Natural killer cell (primary cell): Measurements from ENCODE around the gene APC. TPM values are rescaled to one million over a fixed set of nuclear protein-coding genes. Genes with fewer than 3 reads are reported as not detected.

ENCODE experiments used
- ATAC-seq, 3 donors: fragments of 150-1000 bp in 2 of 3; fragments of 200-7000 bp in 1 of 3; cut with Tn5 transposase; 1 replicate in 1 of 3; 2 replicates in 2 of 3; pipeline ENCODE4 v1.10.0; 2021; ENCODE audit warnings: mild to moderate bottlenecking in 2 of 3, moderate library complexity in 2 of 3
- DNase-seq, 2 donors: peaks; one replicate each; pipeline versions ENCODE4 v3.0.0 to v3.0.0-alpha.2; 2013 to 2021; ENCODE audit warnings: mixed read lengths in 1 of 2
- H3K27ac ChIP-seq: one replicate; pipeline ENCODE4 v1.5.1; 2013; ENCODE audit warnings: mild to moderate bottlenecking, low read length
- H3K27me3 ChIP-seq: one replicate; pipeline ENCODE4 v1.6.1; 2013; ENCODE audit warnings: low read length; ENCODE audit not compliant: control insufficient read depth, insufficient read depth
- H3K36me3 ChIP-seq: one replicate; pipeline ENCODE4 v1.6.1; 2013; ENCODE audit warnings: low read length; ENCODE audit not compliant: control insufficient read depth, insufficient read depth
- H3K4me1 ChIP-seq: one replicate; pipeline ENCODE4 v1.6.1; 2013; ENCODE audit warnings: low read length; ENCODE audit not compliant: control insufficient read depth, insufficient read depth
- H3K4me3 ChIP-seq: one replicate; pipeline ENCODE4 v1.5.1; 2013; ENCODE audit warnings: low read length
- H3K9me3 ChIP-seq: one replicate; pipeline ENCODE4 v1.6.1; 2013; ENCODE audit warnings: low read length; ENCODE audit not compliant: control insufficient read depth, insufficient read depth
- H3K27ac Mint-ChIP-seq, 2 donors: one replicate each; pipeline ENCODE4 v1.8.0; 2022; ENCODE audit warnings: mild to moderate bottlenecking in 2 of 2, mixed read lengths in 2 of 2, moderate library complexity in 1 of 2
- H3K27me3 Mint-ChIP-seq, 2 donors: one replicate each; pipeline ENCODE4 v1.8.0; 2022; ENCODE audit warnings: low read depth in 2 of 2, mixed read lengths in 2 of 2
- H3K36me3 Mint-ChIP-seq: one replicate; pipeline ENCODE4 v1.8.0; 2022; ENCODE audit warnings: mixed read lengths
- H3K4me1 Mint-ChIP-seq, 2 donors: one replicate each; pipeline ENCODE4 v1.8.0; 2022; ENCODE audit warnings: mixed read lengths in 2 of 2
- H3K4me3 Mint-ChIP-seq: one replicate; pipeline ENCODE4 v1.8.0; 2022; ENCODE audit warnings: mild to moderate bottlenecking, moderate library complexity, mixed read lengths
- H3K9me3 Mint-ChIP-seq, 2 donors: one replicate each; pipeline ENCODE4 v1.8.0; 2022; ENCODE audit warnings: mixed read lengths in 2 of 2
- CTCF ChIP-seq: fragments of 200-600 bp; IDR thresholded peaks from one replicate; pipeline ENCODE4 v1.8.0; 2022; ENCODE audit warnings: antibody characterized with exemption
- WGBS: methylation state at CpG from one replicate; pipeline ENCODE4 v1.1.7; 2013; ENCODE audit warnings: missing lambda C conversion rate; ENCODE audit not compliant: insufficient coverage; 5-methylcytosine and 5-hydroxymethylcytosine counted together
- intact Hi-C: fragments of 100-400 bp; cut with micrococcal nuclease; formaldehyde crosslinking; loops from one replicate; pipeline ENCODE4 v1.14.2; 2022
- total RNA-seq, 4 donors: library from RNA; stranded (reverse); fragments of 120-200 nt in 1 of 4; gene quantifications; one replicate each; pipeline versions ENCODE4 v1.2.3 to v1.2.4, GENCODE V29; 2013 to 2022

The APC gene
- total RNA-seq, 3 donors from 2014 or later (not counting 1 experiment from before 2014, with no cell fraction given): 40.1 to 52.3 (median 49.0) TPM

- DNase-seq (peak in 1 of 2 donors; percentile 77), ATAC-seq (peak; percentile 83 to 95 (median 90))
- no peaks in the 10 kb centered on the region for H3K36me3 Mint-ChIP-seq
- intact Hi-C loops: loop anchor here (1.0 kb wide), 3 partner anchors 66 to 582 kb away; no protein-coding TSS in a partner anchor
- 83% methylated on average over 2 of the region's 3 CpGs for WGBS
- no peak overlapping the region for H3K4me3 Mint-ChIP-seq
- Histone ChIP-seq H3K9me3 (no peaks in the 10 kb centered on the region), H3K4me3 (no peak overlapping the region), H3K4me1 (no peaks in the 10 kb centered on the region), H3K27ac (peak overlapping the region; percentile 1), H3K27me3 (no peaks in the 10 kb centered on the region), H3K36me3 (peaks cover 13% of the 10 kb centered on the region)
- peaks cover 9 to 15% of the 10 kb centered on the region in 2 donors for H3K4me1 Mint-ChIP-seq
- no peaks in the 10 kb centered on the region for H3K27me3 Mint-ChIP-seq
- peak; percentile 92 for TF ChIP-seq CTCF
- H3K27ac Mint-ChIP-seq: peak overlapping the region; percentile 29 to 45
- H3K9me3 Mint-ChIP-seq: no peaks in the 10 kb centered on the region
These were observed 20.0 kb downstream of the APC start for GRCh38 chr5:112757468-112758208.

- Histone ChIP-seq H3K4me3 (no peak overlapping the region), H3K27ac (no peak overlapping the region), H3K27me3 (no peaks in the 10 kb centered on the region), H3K36me3 (peaks cover 13% of the 10 kb centered on the region), H3K4me1 (no peaks in the 10 kb centered on the region), H3K9me3 (no peaks in the 10 kb centered on the region)
- DNase-seq (no peak), ATAC-seq (no peak)
- Mint-ChIP-seq H3K9me3 (no peaks in the 10 kb centered on the region), H3K4me1 (peaks cover 10 to 16% of the 10 kb centered on the region in 2 donors), H3K27me3 (no peaks in the 10 kb centered on the region), H3K27ac (no peak overlapping the region), H3K36me3 (no peaks in the 10 kb centered on the region), H3K4me3 (no peak overlapping the region)
- WGBS: 94% methylated on average over 6 of the region's 7 CpGs
- intact Hi-C loops: no loop called here
- TF ChIP-seq CTCF: no peak
These were observed 21.0 kb downstream of the APC start for GRCh38 chr5:112758676-112759075.

GRCh38 chr5:112762113-112762810, 24.6 kb downstream of the APC start:
- Mint-ChIP-seq H3K27ac (no peak overlapping the region), H3K36me3 (no peaks in the 10 kb centered on the region), H3K27me3 (no peaks in the 10 kb centered on the region), H3K4me1 (peaks cover 15% of the 10 kb centered on the region in 2 donors), H3K9me3 (no peaks in the 10 kb centered on the region), H3K4me3 (no peak overlapping the region)
- no peak for ATAC-seq
- no peaks in the 10 kb centered on the region for H3K9me3 ChIP-seq
- intact Hi-C loops: no loop called here
- TF ChIP-seq CTCF: no peak
- DNase-seq: no peak
- no peak overlapping the region for H3K27ac ChIP-seq
- H3K4me3 ChIP-seq: no peak overlapping the region
- peaks cover 12% of the 10 kb centered on the region for H3K36me3 ChIP-seq
- 77% methylated on average over 1 of the region's 1 CpG for WGBS
- no peaks in the 10 kb centered on the region for H3K27me3 ChIP-seq
- H3K4me1 ChIP-seq: no peaks in the 10 kb centered on the region
